DND-41 (cell line): ENCODE data around the gene NOS1.

ENCODE experiments used
- CTCF ChIP-seq: IDR thresholded peaks from 2 replicates; pipeline ENCODE4 v1.5.1; 2012; ENCODE audit warnings: borderline replicate concordance, low read length, moderate library complexity, mild to moderate bottlenecking; ENCODE audit not compliant: poor library complexity, severe bottlenecking; ENCODE audit errors: extremely low read depth
- EZH2 ChIP-seq: IDR thresholded peaks from 3 replicates; pipeline ENCODE4 v1.6.1; 2012; ENCODE audit warnings: borderline replicate concordance, low read depth, mild to moderate bottlenecking, moderate library complexity, low read length, inconsistent platforms; ENCODE audit not compliant: severe bottlenecking

GRCh38 chr12:117171499-117172162, 189.8 kb downstream of the NOS1 start:
- TF ChIP-seq CTCF (no peak), EZH2 (no peak)
